ENCODE results near the gene MLLT3.

The MLLT3 gene

DNA sequence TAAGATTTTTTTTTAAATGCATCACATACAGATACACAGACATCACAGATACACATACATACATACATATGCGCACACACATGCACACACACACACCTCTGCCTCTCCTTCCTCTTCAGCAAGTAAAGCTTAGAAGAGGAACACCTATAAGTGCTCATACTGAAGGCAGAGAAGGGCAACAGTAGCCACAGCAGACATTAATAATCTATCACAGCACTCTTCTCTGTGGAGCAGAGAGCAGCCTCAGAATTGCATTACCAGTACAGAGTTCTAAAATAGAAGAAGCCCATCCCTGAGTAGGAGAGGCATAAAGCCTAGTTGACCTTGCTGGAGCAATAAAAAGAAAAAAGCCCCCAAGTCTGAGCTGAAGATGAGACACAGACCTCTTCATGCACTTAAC, 110.6 kb downstream of the MLLT3 start:
- TF ChIP-seq, protein P1, sequence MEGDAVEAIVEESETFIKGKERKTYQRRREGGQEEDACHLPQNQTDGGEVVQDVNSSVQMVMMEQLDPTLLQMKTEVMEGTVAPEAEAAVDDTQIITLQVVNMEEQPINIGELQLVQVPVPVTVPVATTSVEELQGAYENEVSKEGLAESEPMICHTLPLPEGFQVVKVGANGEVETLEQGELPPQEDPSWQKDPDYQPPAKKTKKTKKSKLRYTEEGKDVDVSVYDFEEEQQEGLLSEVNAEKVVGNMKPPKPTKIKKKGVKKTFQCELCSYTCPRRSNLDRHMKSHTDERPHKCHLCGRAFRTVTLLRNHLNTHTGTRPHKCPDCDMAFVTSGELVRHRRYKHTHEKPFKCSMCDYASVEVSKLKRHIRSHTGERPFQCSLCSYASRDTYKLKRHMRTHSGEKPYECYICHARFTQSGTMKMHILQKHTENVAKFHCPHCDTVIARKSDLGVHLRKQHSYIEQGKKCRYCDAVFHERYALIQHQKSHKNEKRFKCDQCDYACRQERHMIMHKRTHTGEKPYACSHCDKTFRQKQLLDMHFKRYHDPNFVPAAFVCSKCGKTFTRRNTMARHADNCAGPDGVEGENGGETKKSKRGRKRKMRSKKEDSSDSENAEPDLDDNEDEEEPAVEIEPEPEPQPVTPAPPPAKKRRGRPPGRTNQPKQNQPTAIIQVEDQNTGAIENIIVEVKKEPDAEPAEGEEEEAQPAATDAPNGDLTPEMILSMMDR (IDR thresholded peaks at IDR 0.05; ENCODE audit: borderline replicate concordance, extremely low read depth, low read length, poor library complexity, severe bottlenecking): no peak
- TF ChIP-seq EZH2 (IDR thresholded peaks at IDR 0.05; ENCODE audit: borderline replicate concordance, low read depth, low read length, severe bottlenecking): no peak
- DNase-seq (no peak), ATAC-seq (ENCODE audit: insufficient read depth, low read depth) (peak; percentile 14; the same call in 1 of the 3 replicates)
- Histone ChIP-seq H3K27me3 (ENCODE audit: insufficient read depth, low read length, poor library complexity) (no peaks in the 10 kb centered on the region), H3K79me2 (ENCODE audit: insufficient read depth, low read length) (peaks cover 81% of the 10 kb centered on the region), H3K4me3 (ENCODE audit: low read depth in 1 of 2, low read length in 2 of 2) (no peak overlapping the region), H3K9me3 (ENCODE audit: insufficient read depth, low read length, severe bottlenecking) (no peaks in the 10 kb centered on the region), H3K4me2 (ENCODE audit: insufficient read depth, low read length) (no peak overlapping the region), H3K36me3 (ENCODE audit: insufficient read depth, low read length) (no peaks in the 10 kb centered on the region), H4K20me1 (ENCODE audit: insufficient read depth, low read length) (no peaks in the 10 kb centered on the region), H3K9ac (ENCODE audit: low read depth, low read length) (no peak overlapping the region), H2AFZ (ENCODE audit: low read depth, low read length) (no peak overlapping the region), H3K4me1 (ENCODE audit: insufficient read depth, low read length) (peaks cover 84% of the 10 kb centered on the region), H3K27ac (ENCODE audit: low read length) (peak overlapping the region; percentile 72)

DNA sequence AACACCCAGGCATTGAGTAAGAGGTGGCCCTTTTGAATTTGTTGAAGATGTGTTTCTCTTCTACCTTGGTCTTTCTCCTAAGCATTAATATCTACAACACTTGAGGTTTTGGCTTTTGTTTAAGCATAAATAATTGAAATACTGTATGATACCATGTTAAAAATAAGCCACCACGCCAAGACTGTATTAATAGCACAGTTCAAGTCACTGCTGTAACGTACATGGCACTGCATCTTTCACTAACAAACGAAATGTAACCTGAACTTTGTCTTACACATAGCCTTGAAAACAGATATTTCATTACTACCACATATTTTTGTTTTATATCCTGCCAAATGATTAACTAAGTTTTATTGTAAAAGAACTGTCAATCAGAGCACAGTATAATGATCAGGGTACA, 112.8 kb downstream of the MLLT3 start:
- H3K9ac ChIP-seq (ENCODE audit: low read depth, low read length): no peak overlapping the region
- H3K27ac ChIP-seq (ENCODE audit: low read length): peak overlapping the region; percentile 69
- ATAC-seq (ENCODE audit: insufficient read depth, low read depth): no peak
- H3K4me2 ChIP-seq (ENCODE audit: insufficient read depth, low read length): peak overlapping the region; percentile 58
- H4K20me1 ChIP-seq (ENCODE audit: insufficient read depth, low read length): no peaks in the 10 kb centered on the region
- no peak overlapping the region for H3K4me3 ChIP-seq (ENCODE audit: low read depth in 1 of 2, low read length in 2 of 2)
- peaks cover 73% of the 10 kb centered on the region for H3K79me2 ChIP-seq (ENCODE audit: insufficient read depth, low read length)
- H3K9me3 ChIP-seq (ENCODE audit: insufficient read depth, low read length, severe bottlenecking): no peaks in the 10 kb centered on the region
- H3K27me3 ChIP-seq (ENCODE audit: insufficient read depth, low read length, poor library complexity): no peaks in the 10 kb centered on the region
- H3K4me1 ChIP-seq (ENCODE audit: insufficient read depth, low read length): peaks cover 78% of the 10 kb centered on the region
- no peak overlapping the region for H2AFZ ChIP-seq (ENCODE audit: low read depth, low read length)
- DNase-seq: no peak
- TF ChIP-seq, protein P1 (IDR thresholded peaks at IDR 0.05; ENCODE audit: borderline replicate concordance, extremely low read depth, low read length, poor library complexity, severe bottlenecking): no peak
- no peak for TF ChIP-seq EZH2 (IDR thresholded peaks at IDR 0.05; ENCODE audit: borderline replicate concordance, low read depth, low read length, severe bottlenecking)
- no peaks in the 10 kb centered on the region for H3K36me3 ChIP-seq (ENCODE audit: insufficient read depth, low read length)

DNA sequence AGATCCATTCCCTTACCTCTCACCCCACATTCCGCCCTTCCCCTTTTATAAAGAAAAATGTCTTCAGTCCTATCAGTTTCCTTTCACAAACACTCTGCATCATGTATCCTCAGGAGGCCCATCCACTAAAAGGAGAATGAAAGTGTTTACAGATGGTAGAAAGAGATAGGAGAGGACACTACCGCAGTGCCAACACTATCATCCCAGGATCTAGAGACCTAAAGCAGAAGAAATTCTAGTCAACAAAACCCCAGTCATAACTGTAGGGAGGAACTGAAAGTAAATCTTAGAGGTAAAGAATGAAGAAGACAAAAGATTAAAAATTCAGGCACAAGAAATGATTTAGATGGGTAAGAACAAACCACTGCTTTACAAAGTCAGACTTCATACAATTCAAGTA, 114.1 kb downstream of the MLLT3 start:
- H3K9me3 ChIP-seq (ENCODE audit: insufficient read depth, low read length, severe bottlenecking): no peaks in the 10 kb centered on the region
- H3K27ac ChIP-seq (ENCODE audit: low read length): peak overlapping the region; percentile 69
- no peaks in the 10 kb centered on the region for H4K20me1 ChIP-seq (ENCODE audit: insufficient read depth, low read length)
- TF ChIP-seq EZH2 (IDR thresholded peaks at IDR 0.05; ENCODE audit: borderline replicate concordance, low read depth, low read length, severe bottlenecking): no peak
- TF ChIP-seq, protein P1 (IDR thresholded peaks at IDR 0.05; ENCODE audit: borderline replicate concordance, extremely low read depth, low read length, poor library complexity, severe bottlenecking): no peak
- peak overlapping the region in 1 of 2 experiments; percentile 45; a peak in 2 of 4 replicates for H3K4me3 ChIP-seq (ENCODE audit: low read depth in 1 of 2, low read length in 2 of 2)
- H3K79me2 ChIP-seq (ENCODE audit: insufficient read depth, low read length): peaks cover 74% of the 10 kb centered on the region
- peaks cover 65% of the 10 kb centered on the region for H3K4me1 ChIP-seq (ENCODE audit: insufficient read depth, low read length)
- peak overlapping the region; percentile 26 for H3K9ac ChIP-seq (ENCODE audit: low read depth, low read length)
- no peaks in the 10 kb centered on the region for H3K27me3 ChIP-seq (ENCODE audit: insufficient read depth, low read length, poor library complexity)
- DNase-seq: peak; percentile 62
- H3K4me2 ChIP-seq (ENCODE audit: insufficient read depth, low read length): peak overlapping the region; percentile 58
- H2AFZ ChIP-seq (ENCODE audit: low read depth, low read length): no peak overlapping the region
- no peaks in the 10 kb centered on the region for H3K36me3 ChIP-seq (ENCODE audit: insufficient read depth, low read length)
- ATAC-seq (ENCODE audit: insufficient read depth, low read depth): peak; percentile 87

DNA sequence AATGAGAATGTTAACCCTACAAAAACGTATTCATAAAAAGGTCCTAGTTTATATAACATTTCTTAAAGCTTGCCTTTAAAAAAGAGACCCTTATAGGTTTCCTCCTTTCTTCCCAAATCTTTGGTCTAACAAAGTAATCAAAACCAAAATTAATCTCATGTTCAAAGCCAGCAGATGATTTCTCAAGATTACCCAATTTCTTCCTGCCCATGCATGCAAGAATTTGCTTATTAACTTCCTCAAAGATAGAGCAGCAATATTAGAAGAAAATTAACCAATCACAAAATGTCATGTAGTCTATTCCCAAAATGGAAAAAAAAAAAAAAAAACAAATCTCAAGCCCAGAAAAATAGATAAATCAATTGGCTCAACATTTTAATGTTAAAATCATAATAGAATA, 114.9 kb downstream of the MLLT3 start:
- TF ChIP-seq EZH2 (IDR thresholded peaks at IDR 0.05; ENCODE audit: borderline replicate concordance, low read depth, low read length, severe bottlenecking): no peak
- TF ChIP-seq, protein P1 (IDR thresholded peaks at IDR 0.05; ENCODE audit: borderline replicate concordance, extremely low read depth, low read length, poor library complexity, severe bottlenecking): no peak
- H3K79me2 ChIP-seq (ENCODE audit: insufficient read depth, low read length): peaks cover 73% of the 10 kb centered on the region
- no peaks in the 10 kb centered on the region for H3K36me3 ChIP-seq (ENCODE audit: insufficient read depth, low read length)
- peaks cover 57% of the 10 kb centered on the region for H3K4me1 ChIP-seq (ENCODE audit: insufficient read depth, low read length)
- H2AFZ ChIP-seq (ENCODE audit: low read depth, low read length): no peak overlapping the region
- H3K9ac ChIP-seq (ENCODE audit: low read depth, low read length): no peak overlapping the region
- no peak overlapping the region for H3K4me3 ChIP-seq (ENCODE audit: low read depth in 1 of 2, low read length in 2 of 2)
- no peak for ATAC-seq (ENCODE audit: insufficient read depth, low read depth)
- H3K27ac ChIP-seq (ENCODE audit: low read length): no peak overlapping the region
- H3K9me3 ChIP-seq (ENCODE audit: insufficient read depth, low read length, severe bottlenecking): no peaks in the 10 kb centered on the region
- no peaks in the 10 kb centered on the region for H3K27me3 ChIP-seq (ENCODE audit: insufficient read depth, low read length, poor library complexity)
- H4K20me1 ChIP-seq (ENCODE audit: insufficient read depth, low read length): no peaks in the 10 kb centered on the region
- DNase-seq: no peak
- no peak overlapping the region for H3K4me2 ChIP-seq (ENCODE audit: insufficient read depth, low read length)

All from DND-41 (cell line).